ENCODE results near the gene UBTF. TPM values are rescaled to one million over a fixed set of nuclear protein-coding genes. Genes with fewer than 3 reads are reported as not detected.
A peak's percentile ranks its signal among the peaks of the same experiment; 100 is the strongest.

The UBTF gene
- total RNA-seq, 1 experiment from 2014 or later = 74.3 TPM

GRCh38 chr17:44211281-44212265 is 7.9 kb downstream of the UBTF start:
- H3K27me3 Mint-ChIP-seq (ENCODE audit: insufficient read depth, unreplicated experiment) = no peaks in the 10 kb centered on the region
- Histone ChIP-seq H3K4me1 (no peaks in the 10 kb centered on the region), H3K36me3 (ENCODE audit: control insufficient read depth, insufficient read depth, low read length) (peaks cover 13% of the 10 kb centered on the region), H3K27me3 (replicated peaks; ENCODE audit: control insufficient read depth, insufficient read depth, low read length) (no peaks in the 10 kb centered on the region), H3K4me3 (ENCODE audit: low read depth, low read length) (no peak overlapping the region), H3K9me3 (no peaks in the 10 kb centered on the region)
- CTCF ChIA-PET = no interaction called here
- BruUV-seq (replicated peaks) = no TSS peak
- H3K36me3 Mint-ChIP-seq (ENCODE audit: insufficient read depth, unreplicated experiment) = peaks cover 83% of the 10 kb centered on the region
- H3K27ac Mint-ChIP-seq (ENCODE audit: unreplicated experiment) = no peak overlapping the region
- POLR2A ChIA-PET = no interaction called here
- H3K4me1 Mint-ChIP-seq (ENCODE audit: low read depth, unreplicated experiment) = no peaks in the 10 kb centered on the region
- no peak for TF ChIP-seq CTCF (IDR thresholded peaks at IDR 0.05; ENCODE audit: insufficient read depth in 1 of 2, low read depth in 1 of 2, low read length in 1 of 2, severe bottlenecking in 1 of 2, unreplicated experiment in 1 of 2)
- no peak overlapping the region for H3K4me3 Mint-ChIP-seq (ENCODE audit: unreplicated experiment)
- intact Hi-C loops (cut with micrococcal nuclease; ENCODE audit: unreplicated experiment) = no loop called here
- H3K9me3 Mint-ChIP-seq (ENCODE audit: unreplicated experiment) = no peaks in the 10 kb centered on the region
- no peak for DNase-seq

- H3K4me1 Mint-ChIP-seq (ENCODE audit: low read depth, unreplicated experiment) = no peaks in the 10 kb centered on the region
- ChIA-PET POLR2A (interaction anchor here (0.6 kb wide), 1 partner anchor 8 kb away, joined by 9 read pairs; no protein-coding TSS in a partner anchor), CTCF (interaction anchor here (1.2 kb wide), 2 partner anchors 9 to 11 kb away, joined by 3 to 7 read pairs; no protein-coding TSS in a partner anchor)
- no peaks in the 10 kb centered on the region for H3K27me3 Mint-ChIP-seq (ENCODE audit: insufficient read depth, unreplicated experiment)
- H3K36me3 Mint-ChIP-seq (ENCODE audit: insufficient read depth, unreplicated experiment) = peaks cover 73% of the 10 kb centered on the region
- no peaks in the 10 kb centered on the region for H3K9me3 Mint-ChIP-seq (ENCODE audit: unreplicated experiment)
- peaks cover 9% of the 10 kb centered on the region for H3K36me3 ChIP-seq (ENCODE audit: control insufficient read depth, insufficient read depth, low read length)
- H3K27ac Mint-ChIP-seq (ENCODE audit: unreplicated experiment) = no peak overlapping the region
- no peaks in the 10 kb centered on the region for H3K4me1 ChIP-seq
- H3K4me3 ChIP-seq (ENCODE audit: low read depth, low read length) = no peak overlapping the region
- DNase-seq = peak in 1 of 2 experiments; percentile 62
- TF ChIP-seq CTCF (IDR thresholded peaks at IDR 0.05; ENCODE audit: insufficient read depth in 1 of 2, low read depth in 1 of 2, low read length in 1 of 2, severe bottlenecking in 1 of 2, unreplicated experiment in 1 of 2) = peak; percentile 18 to 67
- no peak overlapping the region for H3K4me3 Mint-ChIP-seq (ENCODE audit: unreplicated experiment)
- H3K27me3 ChIP-seq (replicated peaks; ENCODE audit: control insufficient read depth, insufficient read depth, low read length) = no peaks in the 10 kb centered on the region
- intact Hi-C loops (cut with micrococcal nuclease; ENCODE audit: unreplicated experiment) = no loop called here
- no peaks in the 10 kb centered on the region for H3K9me3 ChIP-seq
- BruUV-seq (replicated peaks) = no TSS peak
Observed at GRCh38 chr17:44210342-44211192, 8.9 kb downstream of the UBTF start.

GRCh38 chr17:44209786-44210341 is 9.6 kb downstream of the UBTF start:
- peaks cover 66% of the 10 kb centered on the region for H3K36me3 Mint-ChIP-seq (ENCODE audit: insufficient read depth, unreplicated experiment)
- Histone ChIP-seq H3K4me1 (no peaks in the 10 kb centered on the region), H3K27me3 (replicated peaks; ENCODE audit: control insufficient read depth, insufficient read depth, low read length) (no peaks in the 10 kb centered on the region), H3K9me3 (no peaks in the 10 kb centered on the region), H3K4me3 (ENCODE audit: low read depth, low read length) (no peak overlapping the region), H3K36me3 (ENCODE audit: control insufficient read depth, insufficient read depth, low read length) (peaks cover 5% of the 10 kb centered on the region)
- BruUV-seq (replicated peaks) = TSS peak; percentile 9
- no peak overlapping the region for H3K27ac Mint-ChIP-seq (ENCODE audit: unreplicated experiment)
- intact Hi-C loops (cut with micrococcal nuclease; ENCODE audit: unreplicated experiment) = no loop called here
- ChIA-PET POLR2A (no interaction called here), CTCF (interaction anchor here (1.2 kb wide), 2 partner anchors 8 to 12 kb away, joined by 3 to 7 read pairs; no protein-coding TSS in a partner anchor)
- DNase-seq = no peak
- no peaks in the 10 kb centered on the region for H3K9me3 Mint-ChIP-seq (ENCODE audit: unreplicated experiment)
- no peak for TF ChIP-seq CTCF (IDR thresholded peaks at IDR 0.05; ENCODE audit: insufficient read depth in 1 of 2, low read depth in 1 of 2, low read length in 1 of 2, severe bottlenecking in 1 of 2, unreplicated experiment in 1 of 2)
- H3K4me1 Mint-ChIP-seq (ENCODE audit: low read depth, unreplicated experiment) = no peaks in the 10 kb centered on the region
- no peak overlapping the region for H3K4me3 Mint-ChIP-seq (ENCODE audit: unreplicated experiment)
- H3K27me3 Mint-ChIP-seq (ENCODE audit: insufficient read depth, unreplicated experiment) = no peaks in the 10 kb centered on the region

Measured in Caco-2 (cell line).